HG03280 (cell line): ENCODE measurements around the gene KCTD3.

Source experiments
- ATAC-seq: cut with Tn5 transposase; IDR thresholded peaks from one replicate; pipeline ENCODE4 v1.9.1; 2021; ENCODE audit warnings: mild to moderate bottlenecking, moderate library complexity; ENCODE audit not compliant: unreplicated experiment

KCTD3 gene

DNA sequence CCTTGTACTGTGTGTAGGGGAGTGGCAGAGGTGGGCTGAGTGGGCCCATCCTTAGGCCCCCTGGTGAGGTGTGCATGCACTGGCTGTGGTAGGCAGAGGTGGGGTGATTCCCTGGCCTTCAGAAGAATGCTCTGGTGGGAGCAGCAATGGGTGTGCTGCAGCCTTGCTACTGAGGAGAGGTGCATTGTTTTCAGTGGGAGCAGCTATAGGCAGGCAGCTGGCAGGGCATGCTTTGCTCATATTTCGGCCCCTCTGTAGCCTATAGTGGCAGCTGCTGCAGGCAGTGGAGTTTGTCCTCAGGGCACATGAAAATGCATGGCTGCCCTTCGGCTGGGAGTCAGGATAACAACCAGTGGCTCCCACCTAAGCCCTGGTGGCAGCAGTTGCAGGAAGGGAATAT lies 10.1 kb upstream of the KCTD3 start:
- ATAC-seq, result no peak

DNA sequence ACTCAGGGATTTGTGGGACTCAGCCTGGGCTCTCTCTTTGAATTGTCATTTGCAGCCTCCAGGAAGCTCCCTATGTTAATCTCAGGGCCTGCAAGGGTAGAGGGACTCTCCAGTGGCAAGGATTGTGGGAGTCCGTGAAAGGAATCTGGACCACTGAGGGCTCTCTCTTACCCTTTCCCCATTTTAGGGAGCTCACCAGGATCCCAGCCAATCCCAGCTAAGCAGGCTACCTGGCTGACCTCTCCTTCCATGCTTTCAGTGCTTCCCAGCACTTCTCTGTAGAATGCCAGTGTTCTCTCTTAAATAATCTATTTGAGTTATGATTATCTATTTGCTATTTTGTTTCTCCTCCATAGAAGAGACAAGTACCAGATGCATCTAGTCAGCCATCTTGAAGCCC lies 9.6 kb upstream of the KCTD3 start:
- no peak for ATAC-seq

DNA sequence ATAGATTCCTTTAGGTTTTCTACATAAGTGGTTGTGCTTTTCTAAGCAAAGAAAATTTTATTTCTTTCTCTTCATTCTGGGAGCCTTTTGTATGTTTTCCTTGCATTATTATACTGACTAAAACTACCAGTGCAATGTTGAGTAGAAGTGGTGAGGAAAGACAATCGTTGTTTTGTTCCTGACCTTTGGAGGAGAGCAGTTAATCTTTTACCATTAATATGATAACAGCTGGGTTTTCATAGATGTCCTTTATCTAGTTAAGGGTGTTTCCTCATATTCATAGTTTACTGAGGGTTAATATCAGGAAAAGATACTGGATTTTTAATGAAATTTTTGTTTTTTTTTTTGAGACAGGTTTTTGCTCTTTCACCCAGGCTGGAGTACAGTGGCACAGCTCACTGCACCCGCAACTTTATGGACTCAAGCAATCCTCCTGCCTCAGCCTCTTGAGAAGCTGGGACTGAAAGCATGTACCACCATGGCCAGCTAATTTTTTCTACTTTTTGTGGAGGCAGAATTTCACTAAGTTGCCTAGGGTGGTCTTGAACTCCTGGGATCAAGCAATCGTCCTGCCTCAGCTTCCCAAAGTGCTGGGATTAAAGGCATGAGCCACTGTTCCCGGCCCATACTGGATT lies 9.0 kb upstream of the KCTD3 start:
- ATAC-seq, result no peak

DNA sequence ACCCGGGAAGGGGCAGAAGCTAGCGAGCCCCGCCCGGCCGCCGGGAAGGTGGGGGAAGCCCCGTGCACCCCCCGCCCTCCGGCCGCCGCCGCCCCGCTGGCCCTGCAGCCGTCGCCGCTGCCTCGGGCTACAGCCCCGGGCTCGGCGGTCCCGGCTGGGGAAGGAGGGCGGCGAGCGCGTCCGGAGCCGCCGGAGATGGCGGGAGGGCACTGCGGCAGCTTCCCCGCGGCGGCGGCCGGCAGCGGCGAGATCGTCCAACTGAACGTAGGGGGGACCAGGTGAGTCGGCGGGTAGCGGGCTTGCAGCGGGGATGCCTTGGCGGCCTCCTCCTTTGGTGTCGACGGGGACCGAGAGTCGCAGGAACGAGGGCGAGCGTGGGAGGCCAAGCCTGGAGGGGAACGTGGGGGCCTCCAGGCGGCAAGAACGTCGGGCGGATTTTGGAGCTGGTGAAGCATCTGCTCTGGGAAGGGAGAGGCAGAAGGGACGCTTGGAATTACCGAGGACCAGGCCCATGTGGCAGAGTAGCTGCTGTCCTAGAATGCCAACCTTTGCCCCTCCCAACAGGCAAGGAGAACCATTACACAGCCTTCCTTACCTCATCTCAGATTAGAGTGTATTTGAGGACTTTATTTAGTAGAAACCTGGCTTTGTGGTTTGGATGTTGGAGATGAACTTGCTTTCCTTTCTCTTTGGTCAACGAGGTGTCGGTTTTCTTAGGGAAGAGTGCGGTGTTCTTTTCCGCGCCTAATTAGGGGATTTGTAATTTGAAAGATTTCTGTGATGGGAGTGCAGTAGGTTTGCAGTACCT lies 591 bp downstream of the KCTD3 start:
- peak; percentile 71 for ATAC-seq

DNA sequence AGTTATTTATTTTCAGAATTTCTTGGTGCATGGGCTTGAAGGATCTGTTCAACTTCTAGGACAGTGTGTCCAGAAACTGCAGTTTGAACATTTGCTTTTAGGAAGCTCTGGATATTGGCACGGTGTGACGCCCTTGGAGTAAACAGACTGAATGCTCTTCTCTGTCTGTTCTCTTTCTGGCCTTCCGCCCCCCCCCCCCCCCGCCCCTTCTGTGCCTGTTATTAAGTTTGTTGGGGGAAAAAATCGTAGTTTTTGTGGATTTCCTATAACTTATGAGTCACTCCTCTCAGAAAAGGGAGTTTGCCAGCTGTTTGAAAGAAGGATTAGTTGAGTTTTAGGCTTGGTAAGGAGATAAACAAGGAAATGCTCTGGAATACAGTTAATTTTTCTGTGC lies 1.2 kb downstream of the KCTD3 start:
- ATAC-seq, result no peak

DNA sequence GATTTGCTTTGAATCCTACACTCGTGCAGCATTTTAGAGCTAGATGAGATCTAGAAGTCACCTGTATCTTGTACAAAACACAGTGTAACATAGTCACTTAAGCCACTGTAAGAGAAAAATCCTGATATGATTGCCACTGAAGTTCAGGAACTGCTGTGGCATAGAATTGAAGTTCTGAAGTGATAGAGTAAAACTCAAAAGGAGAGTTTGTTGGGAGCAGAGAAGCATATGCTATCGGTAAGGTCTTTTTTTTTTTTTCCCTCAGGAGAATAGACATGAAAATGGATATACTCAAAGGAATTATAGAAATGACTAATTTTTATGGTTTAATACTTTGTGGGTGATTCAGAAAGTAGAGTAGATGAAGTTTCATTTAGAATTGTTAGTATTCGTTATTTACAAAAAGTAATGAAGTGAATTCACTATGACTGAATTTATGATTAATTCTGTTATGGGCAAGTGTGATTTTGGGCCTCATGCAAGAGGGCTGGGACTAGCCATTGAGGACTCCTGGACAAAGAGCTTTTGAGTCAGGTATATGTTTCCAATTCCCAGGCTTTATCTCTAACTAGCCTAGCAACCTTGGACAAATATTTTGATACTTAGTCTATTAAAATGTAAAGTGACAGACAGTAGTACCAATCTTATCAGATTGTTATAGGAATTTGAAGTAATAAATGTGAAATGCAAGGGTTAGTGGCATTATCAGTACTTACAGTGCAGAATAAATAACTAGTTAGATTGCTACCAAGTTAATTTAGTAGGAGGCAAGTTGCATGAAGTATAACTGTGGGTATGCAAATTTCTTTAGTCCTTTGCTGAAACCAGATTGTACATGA lies 3.1 kb downstream of the KCTD3 start:
- ATAC-seq, result no peak

DNA sequence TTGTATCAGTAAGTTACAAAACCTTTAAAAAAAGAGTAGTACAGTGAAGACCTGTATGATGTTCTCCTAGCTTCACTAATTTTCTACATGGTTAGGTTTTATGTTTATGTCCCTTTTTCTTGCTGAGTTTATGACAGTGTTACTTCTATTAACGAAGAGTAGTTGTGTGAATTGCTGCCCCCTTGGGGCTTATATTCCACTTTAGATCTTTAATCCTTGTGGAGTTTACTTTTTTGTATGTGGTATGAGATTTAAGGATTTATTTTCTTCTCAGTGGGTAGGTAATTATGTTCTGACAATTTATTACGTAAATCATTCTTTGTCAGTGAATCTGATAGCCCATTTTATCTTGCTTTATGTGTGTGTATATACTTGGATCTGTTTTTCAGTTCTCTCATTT lies 14.8 kb downstream of the KCTD3 start:
- ATAC-seq, result no peak

DNA sequence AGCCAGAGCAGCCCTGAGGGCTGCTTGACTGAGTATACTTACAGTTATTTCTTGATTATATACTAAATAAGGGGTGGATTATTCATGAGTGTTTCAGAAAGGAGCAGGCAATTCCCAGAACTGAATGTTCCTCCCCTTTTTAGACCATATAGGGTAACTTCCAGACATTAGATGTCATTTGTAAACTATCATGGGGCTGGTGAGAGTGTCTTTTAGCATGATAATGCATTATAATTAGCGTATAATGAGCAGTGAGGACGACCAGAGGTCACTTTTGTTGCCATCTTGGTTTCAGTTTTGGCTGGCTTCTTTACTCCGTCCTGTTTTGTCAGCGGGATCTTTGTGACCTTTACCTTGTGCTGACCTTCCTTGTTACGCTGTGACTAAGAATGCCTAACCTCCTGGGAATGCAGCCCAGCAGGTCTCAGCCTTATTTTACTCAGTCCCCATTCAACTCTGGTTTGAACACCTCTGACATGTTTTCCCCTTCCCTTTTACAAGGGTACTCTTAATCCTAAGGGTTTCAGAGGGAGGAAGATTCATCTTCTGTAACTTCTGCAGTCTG lies 16.2 kb downstream of the KCTD3 start:
- ATAC-seq, result peak; percentile 46

DNA sequence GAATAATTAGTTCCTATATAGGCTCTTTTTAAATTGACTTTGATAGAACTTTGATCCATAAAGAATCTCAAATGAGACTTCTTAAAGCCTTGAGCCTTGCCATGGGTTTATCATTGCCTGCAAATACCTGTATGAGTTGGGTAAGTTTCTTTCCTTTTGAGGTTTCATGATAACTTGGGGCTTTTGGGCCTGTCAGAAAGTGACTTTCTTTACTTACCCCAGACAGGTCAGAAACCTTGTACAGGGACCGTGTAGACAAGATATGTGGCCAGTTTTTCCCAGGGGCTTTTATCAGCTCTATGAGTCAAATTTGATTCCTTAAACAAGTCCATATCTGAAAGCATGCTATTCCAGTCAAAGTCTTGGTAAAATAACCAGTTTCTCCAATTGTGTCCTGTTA lies 17.3 kb downstream of the KCTD3 start:
- no peak for ATAC-seq

DNA sequence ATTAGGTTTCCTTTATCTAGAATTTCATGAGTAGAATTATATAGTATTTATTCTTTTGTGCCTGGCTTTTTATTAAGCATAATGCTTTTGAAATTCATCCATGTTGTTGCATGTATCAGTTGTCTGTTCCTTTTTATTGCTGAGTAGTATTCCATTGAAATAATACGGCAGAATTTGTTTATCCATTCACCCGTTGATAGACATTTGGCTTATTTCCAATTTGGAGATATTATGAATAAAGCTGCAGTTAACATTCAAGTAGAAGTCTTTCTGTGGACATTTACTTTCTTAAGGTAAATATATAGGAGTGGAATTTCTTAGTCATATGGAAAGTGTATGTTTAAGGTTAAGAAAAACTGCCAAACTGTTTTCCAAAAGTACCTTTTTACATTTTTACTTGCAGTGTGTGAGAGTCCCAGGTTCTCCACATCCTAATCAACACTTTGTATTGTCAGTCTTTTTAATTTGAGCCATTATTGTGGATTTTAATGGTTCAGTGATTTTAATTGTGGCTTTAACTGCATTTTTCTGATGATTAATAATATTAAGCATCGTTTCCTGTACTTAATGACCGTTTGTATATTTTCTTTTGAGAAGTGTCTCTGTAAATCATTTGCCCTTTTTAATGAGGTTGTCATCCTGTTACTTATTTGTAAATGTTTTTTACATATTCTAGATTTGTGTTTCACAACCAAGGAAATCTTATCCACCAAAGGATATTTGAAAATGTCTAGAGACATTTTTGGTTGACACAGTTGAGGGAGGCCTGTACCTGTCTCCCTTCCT lies 22.7 kb downstream of the KCTD3 start:
- ATAC-seq, result no peak

DNA sequence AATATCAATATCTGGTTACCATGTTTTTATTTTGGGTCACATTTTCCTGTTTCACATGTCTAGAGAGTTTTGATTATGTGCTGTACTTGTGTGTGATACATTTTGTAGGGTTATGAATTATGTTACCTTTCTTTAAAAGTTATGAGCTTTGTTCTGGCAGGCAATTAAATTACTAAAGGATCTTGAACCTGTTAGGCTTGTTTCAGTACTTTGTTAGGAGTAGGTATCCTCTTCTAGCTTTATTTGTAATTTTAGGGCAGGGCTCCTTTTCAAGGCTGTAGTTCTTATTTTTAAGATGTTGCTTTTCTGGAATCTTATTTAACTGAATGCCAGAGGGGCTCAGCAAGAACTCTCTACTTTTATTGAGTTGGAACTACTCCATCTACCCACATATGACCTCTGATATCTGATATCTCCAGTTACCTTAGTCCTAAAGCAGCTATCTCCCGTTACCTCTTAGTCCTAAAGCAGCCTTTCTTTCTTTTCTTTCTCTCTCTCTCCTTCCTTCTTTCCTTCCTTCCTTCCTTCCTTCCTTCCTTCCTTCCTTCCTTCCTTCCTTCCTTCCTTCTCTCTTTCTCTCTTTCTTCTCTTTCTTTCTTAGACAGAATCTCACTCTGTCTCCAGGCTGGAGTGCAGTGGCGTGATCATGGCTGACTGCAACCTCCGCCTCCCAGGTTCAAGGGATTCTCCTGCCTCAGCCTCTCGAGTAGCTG lies 23.8 kb downstream of the KCTD3 start:
- ATAC-seq, result no peak

DNA sequence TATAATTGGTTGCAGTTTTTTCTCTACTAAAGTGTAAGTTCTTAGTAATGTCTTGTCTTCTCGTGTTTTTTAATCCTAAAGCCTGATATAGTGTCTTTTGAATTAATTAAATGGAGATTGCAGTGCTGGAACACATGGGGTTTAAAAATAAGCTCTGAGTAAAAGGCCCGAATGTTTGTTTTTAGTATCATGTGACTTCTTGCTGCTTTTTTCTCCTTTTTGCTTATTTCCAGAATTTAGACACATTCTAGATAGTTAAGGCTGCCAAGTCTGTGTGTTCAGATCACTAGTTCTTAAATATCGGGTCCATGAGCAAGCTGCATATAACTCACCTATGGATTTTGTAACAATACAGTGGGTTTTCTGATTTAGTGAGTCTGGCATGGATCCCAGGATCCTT lies 27.5 kb downstream of the KCTD3 start:
- ATAC-seq, result no peak

DNA sequence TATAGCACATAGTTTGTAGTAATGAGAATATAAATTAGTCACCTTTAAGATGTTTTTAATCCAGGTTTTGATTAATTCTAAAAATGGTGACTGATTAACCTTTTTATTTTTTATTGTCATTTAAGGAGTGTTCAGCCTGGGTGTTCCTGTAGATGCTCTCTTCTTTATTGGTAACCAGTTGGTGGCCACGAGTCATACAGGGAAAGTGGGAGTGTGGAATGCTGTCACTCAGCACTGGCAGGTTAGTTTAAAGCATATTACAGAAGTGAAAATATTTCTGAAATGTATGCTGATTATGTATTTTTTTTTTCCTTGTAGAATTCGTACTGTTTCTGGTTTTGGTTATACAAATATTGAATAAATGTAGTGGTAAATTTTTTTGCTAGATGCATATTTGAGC lies 28.1 kb downstream of the KCTD3 start:
- no peak for ATAC-seq

DNA sequence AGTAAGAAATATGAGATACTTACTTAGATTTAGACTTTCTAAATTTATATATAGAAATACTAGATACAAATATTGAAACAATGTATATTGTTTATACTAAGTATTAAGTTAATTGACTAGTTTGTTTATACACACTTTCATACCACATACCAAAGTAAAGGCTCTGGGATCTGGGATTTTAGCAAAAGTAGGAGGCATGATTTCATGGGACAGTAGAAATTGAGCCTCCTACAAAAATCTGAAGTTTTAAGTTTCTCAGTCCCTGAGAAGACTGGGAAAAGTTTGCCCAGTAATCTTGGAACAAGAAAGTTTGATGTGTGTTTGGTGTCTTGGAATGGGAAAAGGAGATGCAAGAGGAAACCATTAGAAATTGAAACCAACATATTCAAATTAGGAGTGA lies 30.9 kb downstream of the KCTD3 start:
- ATAC-seq, result no peak

DNA sequence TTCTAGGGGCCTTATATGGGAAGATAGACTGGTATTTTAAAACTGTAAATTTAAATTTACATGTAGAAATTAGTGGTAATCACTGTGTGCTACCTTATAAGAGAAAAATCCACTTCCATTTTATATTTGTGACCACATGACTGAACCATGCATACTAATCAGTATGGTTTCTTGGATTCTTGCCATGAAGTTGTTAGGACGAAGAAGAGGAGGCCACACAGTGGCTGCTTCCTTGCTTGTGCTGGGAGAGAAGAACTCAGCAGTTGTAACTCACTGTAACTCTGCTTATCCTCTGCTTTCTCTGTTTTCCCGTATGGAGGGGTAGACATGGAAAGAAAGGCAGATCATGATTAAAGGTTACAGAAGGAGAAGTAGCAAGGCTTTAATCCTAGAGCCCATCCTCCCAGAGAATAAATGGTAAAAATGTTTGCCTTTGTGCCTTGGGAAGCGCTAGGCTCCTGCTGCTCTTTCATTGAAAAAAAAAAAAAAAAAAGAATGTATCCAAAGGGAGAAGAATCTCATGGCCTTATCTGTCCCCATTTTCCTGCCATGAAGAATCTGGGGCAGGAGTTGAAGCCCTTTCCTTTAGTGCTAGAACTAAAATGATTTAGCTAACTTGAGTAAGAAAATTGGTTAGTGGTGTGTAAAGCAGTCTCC lies 32.4 kb downstream of the KCTD3 start:
- ATAC-seq, result no peak

DNA sequence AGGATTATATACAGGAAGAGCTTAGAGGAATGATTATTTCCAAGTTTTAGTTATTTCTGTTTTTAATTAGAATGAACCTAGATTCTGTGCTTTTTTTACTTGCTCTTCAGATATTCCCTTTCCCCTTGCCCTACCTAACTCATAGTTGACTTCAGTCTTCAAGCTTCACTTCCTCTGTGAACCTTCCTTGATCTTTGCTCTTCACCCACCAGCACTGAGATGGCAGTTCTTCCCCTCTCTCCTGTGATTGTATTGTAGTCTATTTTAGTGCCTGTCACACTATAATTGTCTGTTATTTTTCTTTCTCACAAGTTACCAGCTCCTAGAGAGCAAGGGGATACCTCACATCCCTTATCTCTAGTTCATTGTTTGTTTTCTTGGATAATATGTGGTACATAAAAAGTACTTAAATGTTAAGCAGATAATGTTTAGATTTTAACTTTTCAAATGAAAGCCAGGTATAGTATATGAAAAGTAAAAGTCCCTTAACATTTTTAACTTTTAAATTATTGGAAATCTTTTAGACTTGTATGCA lies 33.2 kb downstream of the KCTD3 start:
- no peak for ATAC-seq

DNA sequence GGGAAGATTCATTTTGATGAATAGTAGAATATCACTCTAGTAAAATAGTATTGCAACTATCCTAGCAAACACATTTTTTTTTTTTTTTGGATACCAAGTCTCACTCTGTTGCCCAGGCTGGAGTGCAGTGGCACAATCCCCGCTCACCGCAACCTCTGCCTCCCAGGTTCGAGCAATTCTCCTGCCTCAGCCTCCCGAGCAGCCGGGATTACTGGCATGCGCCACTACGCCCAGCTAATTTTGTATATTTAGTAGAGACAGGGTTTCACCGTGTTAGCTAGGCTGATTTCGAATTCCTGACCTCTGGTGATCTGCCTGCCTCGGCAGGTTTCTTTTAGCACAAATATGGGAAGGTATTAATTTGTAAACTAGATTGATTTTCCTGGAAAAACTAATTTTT lies 33.8 kb downstream of the KCTD3 start:
- no peak for ATAC-seq

DNA sequence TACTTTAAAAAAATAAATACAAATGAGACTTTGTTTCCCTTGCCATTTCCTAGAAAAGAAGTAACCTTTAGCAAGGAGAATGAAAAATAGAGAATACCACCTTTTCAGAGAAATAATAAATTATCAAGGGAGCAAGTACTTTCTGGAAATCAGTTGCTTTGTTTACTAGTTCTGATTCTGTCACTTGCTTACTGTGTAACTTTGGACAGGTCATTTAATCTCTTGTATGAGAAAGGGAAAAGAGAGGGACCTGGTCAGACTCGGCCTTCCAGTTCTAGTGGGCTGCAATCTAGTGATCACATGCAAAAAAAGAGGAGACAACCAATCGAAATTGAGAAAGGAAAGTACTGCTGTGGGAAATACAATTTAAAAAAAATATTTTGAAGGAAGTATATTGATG lies 34.2 kb downstream of the KCTD3 start:
- no peak for ATAC-seq

DNA sequence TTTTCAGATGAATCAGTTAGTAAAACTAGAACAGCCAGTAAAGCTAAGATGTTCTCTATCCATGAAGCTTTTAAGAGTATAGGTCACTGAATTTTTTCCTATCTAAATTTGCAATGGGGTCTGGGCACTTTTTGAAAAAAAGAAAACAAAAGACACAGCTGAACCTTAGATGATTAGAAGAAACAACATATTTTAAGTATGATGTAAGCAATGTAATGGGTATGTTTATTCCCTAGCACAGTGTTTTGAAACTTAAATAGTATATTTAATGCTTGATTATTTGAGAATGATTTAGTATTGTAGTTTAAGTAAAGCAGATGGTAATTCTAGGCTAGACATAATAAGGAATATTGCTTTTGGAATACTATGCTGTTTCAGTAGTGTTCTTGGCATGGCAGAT lies 36.2 kb downstream of the KCTD3 start:
- no peak for ATAC-seq
